ENCODE measurements around the gene ABCB11.

Gene ABCB11

DNA sequence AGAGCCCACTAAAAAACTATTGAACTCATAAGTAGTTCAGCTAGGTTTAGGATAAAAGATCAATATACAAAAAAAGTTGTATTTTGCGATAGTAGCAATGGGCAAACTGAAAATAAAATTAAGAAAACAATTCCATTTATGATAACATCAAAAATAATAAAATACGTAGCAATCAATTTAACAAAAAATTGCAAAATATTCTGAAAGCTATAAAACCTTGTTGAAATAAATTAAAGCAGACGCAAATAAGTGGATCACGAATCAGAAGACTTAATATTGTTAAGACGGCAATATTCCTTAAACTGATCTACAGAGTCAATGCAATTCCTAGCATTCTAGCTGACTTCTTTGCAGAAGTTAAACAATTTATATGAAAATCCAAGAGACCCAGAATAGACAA, 24.5 kb downstream of the ABCB11 start:
- DNase-seq, result no peak

GRCh38 chr2:169005994-169006393, 25.1 kb downstream of the ABCB11 start:
- DNase-seq, result no peak

- DNase-seq, result no peak
These were observed 26.0 kb downstream of the ABCB11 start for GRCh38 chr2:169005080-169005598.

DNA sequence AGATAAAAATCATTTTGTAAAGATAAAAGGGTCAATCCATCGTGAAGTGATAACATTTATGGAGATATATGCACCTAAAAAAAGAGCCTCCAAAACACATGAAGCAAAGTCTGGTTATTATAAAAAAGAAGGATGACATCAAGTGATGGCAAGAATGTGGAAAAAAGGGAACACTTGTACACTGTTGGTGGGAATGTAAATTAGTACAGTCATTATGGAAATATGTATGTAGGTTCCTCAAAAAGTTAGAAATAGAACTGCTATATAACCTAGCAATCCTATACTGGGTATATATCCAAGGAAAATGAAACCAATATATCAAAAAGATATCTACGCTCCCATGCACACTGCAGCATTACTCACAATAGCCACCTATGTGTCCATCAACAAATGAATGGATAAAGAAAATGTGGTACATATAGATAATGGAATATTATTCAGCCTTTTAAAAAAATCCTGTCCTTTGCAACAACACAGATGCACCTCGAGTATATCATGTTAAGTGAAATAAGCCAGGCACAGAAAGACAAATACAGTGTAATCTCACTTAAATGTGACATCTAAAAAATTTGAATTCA, 28.9 kb downstream of the ABCB11 start:
- DNase-seq, result no peak

- no peak for DNase-seq
These were observed 29.9 kb downstream of the ABCB11 start for GRCh38 chr2:169001116-169001815.

DNA sequence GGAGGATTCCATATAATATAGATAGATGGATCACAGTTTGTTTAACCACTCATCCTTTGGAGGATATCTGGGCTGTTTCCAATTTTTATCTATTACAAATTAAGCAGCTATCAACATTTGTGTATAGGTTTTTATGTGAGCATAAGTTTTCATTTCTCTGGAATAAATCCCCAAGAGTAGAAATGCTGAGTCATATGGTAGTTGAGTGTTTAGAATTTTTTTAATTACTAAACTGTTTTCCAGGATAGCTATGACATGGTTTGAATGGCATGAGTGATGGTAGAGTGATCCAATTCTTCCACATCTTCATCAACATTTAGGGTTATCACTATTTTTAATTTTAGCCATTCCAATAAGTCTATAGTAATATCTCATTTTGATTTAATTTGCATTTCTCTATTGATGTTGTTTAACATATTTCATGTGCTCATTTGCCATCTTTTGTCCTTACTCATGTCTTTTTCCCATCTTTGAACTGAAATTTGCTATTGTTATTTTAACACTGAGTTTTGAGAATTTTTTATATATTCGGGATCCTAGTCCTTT, 31.4 kb downstream of the ABCB11 start:
- DNase-seq, result no peak

GRCh38 chr2:168998609-168999211, 32.4 kb downstream of the ABCB11 start:
- no peak for DNase-seq

GRCh38 chr2:168997794-168998193, 33.3 kb downstream of the ABCB11 start:
- DNase-seq, result no peak

DNA sequence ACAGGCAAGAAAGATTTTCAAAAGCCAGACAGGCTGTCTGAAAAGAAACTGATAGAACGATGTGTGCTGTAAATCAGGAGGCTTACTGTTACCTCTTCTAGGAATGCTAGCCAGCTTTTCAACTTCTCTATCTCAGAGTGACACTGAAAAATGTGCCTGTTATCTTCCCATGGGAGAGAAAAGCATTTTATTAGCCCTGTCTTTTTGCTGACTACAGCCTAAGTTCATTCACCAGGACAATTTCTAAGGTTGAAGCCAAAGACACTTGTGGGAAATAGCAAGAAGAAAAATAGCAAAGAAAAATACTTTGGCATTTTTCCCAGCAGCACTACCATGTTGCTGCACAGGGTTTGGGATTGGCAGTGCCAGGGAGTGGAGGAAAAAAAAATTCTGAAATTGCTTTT, 34.0 kb downstream of the ABCB11 start:
- no peak for DNase-seq

DNA sequence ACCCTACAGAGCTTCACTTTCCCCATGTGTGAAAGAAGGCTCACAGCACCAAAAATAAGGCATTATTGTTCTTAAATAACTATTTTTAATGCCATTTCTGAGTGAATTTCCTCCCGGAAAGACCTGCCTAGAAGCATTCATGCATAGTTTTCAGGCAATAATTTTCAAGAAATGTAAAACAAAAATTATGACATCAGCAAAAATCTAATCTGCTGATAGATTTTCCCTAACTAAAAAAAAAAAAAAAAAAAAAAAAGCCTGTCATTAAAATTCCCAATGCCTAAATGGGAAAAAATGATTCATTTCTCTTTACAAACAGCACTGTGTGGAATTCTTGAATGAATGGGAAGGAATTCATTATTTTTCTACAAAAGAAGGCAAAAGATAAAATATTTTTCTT, 35.4 kb downstream of the ABCB11 start:
- no peak for DNase-seq

DNA sequence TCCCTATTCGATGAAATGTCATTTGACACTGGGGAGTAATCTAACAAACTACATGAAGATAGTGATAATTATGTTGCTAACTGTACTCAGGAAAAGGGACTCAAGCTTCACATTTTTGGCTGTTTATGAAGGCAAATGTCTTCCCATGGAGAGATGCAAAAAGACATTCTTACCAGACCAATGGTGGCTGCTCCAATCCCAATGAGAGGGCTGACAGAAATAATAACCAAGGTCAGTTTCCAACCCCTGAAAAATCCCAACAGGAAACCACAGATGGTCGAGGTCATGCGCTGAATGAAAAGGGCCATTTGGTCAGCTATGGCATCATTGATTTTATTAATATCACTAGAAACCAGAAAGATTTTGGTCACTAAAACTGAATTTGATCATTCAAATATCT, 37.6 kb downstream of the ABCB11 start:
- no peak for DNase-seq

- no peak for DNase-seq
These were observed 38.4 kb downstream of the ABCB11 start for GRCh38 chr2:168992591-168993349.

DNA sequence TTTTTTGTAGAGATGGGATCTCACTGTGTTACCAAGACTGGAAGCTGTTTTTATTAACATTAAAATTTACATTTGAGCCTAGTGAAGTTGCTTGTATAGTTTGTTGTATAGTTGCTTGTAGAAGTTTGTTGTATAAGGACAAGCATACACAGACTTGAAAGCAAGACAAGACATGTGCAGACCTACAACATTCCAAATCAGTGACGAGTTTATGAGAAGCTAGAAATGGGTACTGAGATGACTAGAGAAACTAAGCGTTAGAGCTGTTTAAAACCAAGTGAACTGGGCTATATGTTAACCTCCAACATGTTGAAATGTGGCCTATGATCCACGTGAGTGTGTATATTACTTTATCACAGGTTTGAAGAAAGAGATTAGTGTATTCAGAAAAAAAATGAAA, 39.1 kb downstream of the ABCB11 start:
- no peak for DNase-seq

DNA sequence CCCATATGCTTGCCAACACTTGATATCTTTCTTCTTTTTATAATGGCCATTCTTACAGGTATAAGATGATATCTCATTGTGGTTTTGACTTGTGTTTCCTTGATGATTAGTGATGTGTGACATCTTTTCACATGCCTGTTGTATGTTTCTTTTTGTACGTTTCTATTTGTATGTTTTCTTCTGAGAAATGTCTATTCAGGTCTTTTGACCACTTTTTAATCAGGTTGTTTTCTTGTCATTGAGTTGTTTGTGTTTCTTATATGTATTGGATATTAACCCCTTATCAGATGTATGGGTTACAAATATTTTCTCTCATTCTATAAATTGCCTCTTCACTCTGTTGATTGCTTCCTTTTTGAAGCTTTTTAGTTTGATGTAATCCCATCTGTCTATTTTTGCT, 42.4 kb downstream of the ABCB11 start:
- DNase-seq, result no peak

DNA sequence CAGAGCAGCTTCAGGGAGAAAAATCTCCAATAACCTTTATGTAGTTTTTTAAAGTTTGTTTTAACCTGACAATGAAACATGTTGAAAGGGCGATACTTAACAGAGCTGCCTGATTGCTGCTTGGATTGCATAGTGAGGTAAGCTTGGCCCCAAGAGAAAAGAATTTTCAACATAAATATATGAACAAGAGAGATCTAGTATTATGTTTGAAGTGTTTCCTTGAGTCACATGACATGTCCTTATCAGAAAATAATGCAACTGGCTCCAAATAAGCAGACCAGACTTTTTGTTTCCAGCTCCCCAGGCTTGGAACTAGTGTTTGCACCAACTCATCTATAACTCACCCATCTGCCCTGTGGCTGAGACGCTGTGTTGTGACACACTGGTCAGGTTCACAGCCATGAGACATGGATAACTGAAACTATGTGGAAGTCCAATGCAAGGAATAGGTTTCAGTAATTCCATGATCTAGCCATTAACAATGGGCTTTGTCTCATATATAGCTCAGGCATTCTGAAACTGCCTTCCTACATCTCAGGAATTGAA, 44.7 kb downstream of the ABCB11 start:
- DNase-seq, result no peak

GRCh38 chr2:168981651-168982050, 49.5 kb downstream of the ABCB11 start:
- DNase-seq, result no peak

DNA sequence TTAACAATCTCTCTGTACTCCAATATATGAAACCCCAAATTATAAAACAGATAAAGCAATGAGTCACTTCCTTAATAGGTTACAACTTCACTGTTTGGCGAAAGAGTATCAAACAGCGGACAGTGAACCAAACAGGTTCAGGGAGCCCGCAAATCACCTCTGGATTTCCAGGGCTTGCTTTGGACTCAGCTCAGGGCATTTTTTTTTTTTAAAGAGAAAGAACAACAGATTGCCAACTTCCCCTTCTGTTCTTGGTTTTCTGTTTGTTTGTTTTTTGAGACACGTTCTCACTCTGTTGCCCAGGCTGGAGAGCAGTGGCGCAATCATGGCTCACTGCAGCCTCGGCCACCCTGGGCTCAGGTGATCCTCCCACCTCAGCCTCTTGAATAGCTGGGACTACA, 52.7 kb downstream of the ABCB11 start:
- DNase-seq, result no peak

DNA sequence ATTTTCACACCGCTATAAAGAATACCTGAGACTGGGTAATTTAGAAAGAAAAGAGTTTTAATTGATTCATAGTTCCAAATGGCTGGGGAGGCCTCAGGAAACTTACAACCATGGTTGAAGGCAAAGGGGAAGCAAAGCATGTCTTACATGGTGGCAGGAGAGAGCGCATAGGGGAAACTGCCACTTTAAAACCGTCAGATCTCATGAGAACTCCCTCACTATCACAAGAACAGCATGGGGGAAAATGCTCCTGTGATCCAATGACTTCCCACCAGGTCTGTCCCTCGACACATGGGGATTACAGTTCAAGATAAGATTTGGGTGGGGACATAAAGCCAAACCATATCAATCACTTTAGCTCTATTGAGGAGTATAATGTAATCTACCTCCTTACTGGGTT, 53.5 kb downstream of the ABCB11 start:
- DNase-seq, result no peak

GRCh38 chr2:168976034-168976654, 55.0 kb downstream of the ABCB11 start:
- no peak for DNase-seq

GRCh38 chr2:168974428-168974827, 56.7 kb downstream of the ABCB11 start:
- DNase-seq, result no peak

- no peak for DNase-seq
These were observed 59.9 kb downstream of the ABCB11 start for GRCh38 chr2:168971261-168971660.

GRCh38 chr2:168970711-168971233, 60.4 kb downstream of the ABCB11 start:
- no peak for DNase-seq
